Esophagus squamous epithelium (tissue), 5 donors: ENCODE measurements around the gene WDR74. TPM values are rescaled to one million over a fixed set of nuclear protein-coding genes. Genes with fewer than 3 reads are reported as not detected.

Experiments
- DNase-seq: peaks from one replicate; lab custom pipeline; 2025; lab: John Stamatoyannopoulos, UW
- H3K27ac ChIP-seq, 4 donors: fragments of 200-600 bp; sonication (generic); one replicate each; pipeline ENCODE4 v1.5.1; 2016 to 2019; ENCODE audit warnings: mild to moderate bottlenecking in 1 of 4
- H3K27me3 ChIP-seq, 4 donors: fragments of 200-600 bp; sonication (generic); 1 replicate in 3 of 4; 2 replicates in 1 of 4; pipeline versions ENCODE4 v1.5.1 to v1.6.0; 2017 to 2021; ENCODE audit warnings: antibody characterized with exemption in 1 of 4
- H3K36me3 ChIP-seq, 3 donors: fragments of 200-600 bp; sonication (generic); one replicate each; pipeline ENCODE4 v1.5.1; 2016 to 2019
- H3K4me1 ChIP-seq, 3 donors: fragments of 200-600 bp; sonication (generic); one replicate each; pipeline ENCODE4 v1.5.1; 2017 to 2019
- H3K4me3 ChIP-seq, 4 donors: fragments of 200-600 bp; sonication (generic); 1 replicate in 3 of 4; 2 replicates in 1 of 4; pipeline ENCODE4 v1.5.1; 2016 to 2019; ENCODE audit warnings: mild to moderate bottlenecking in 2 of 4, moderate library complexity in 1 of 4
- H3K9me3 ChIP-seq, 3 donors: fragments of 200-600 bp; sonication (generic); one replicate each; pipeline ENCODE4 v1.5.1; 2016 to 2019
- CTCF ChIP-seq, 6 experiments: fragments of 450-650 bp in 4 of 6; fragments of 200-600 bp in 2 of 6; sonication (generic) in 2 of 6; IDR thresholded peaks; one replicate each; pipeline ENCODE4 v1.5.1; 2016 to 2019; ENCODE audit warnings: antibody characterized with exemption in 6 of 6, mild to moderate bottlenecking in 4 of 6, moderate library complexity in 4 of 6
- POLR2A ChIP-seq, 4 donors: fragments of 450-650 bp; IDR thresholded peaks; one replicate each; pipeline ENCODE4 v1.6.1; 2017; ENCODE audit warnings: antibody characterized with exemption in 4 of 4, mild to moderate bottlenecking in 4 of 4, moderate library complexity in 3 of 4
- WGBS, 2 donors: methylation state at CpG; one replicate each; pipeline ENCODE4 v1.1.5; 2018; 5-methylcytosine and 5-hydroxymethylcytosine counted together
- intact Hi-C: fragments of 100-400 bp; cut with DNase I; formaldehyde crosslinking; loops from one replicate; pipeline ENCODE4 v1.15.0; 2022
- small RNA-seq, 4 donors: library from RNA; depleted of rRNA; stranded (forward); fragments of <200 nt; gene quantifications; one replicate each; pipeline ENCODE3, GENCODE V24; 2016
- total RNA-seq, 4 donors: library from RNA; depleted of rRNA; stranded (reverse); fragments of >200 nt; gene quantifications; one replicate each; pipeline ENCODE4 v1.1.0, GENCODE V29; 2016
- donor health status: DM: yes; HTN: yes; CAD: no.

Gene WDR74
- total RNA-seq, 4 donors from 2014 or later: 31.7 to 74.0 (median 44.3) TPM

- Histone ChIP-seq H3K4me1 (peaks cover 27 to 50% (median 33%) of the 10 kb centered on the region in 3 donors), H3K27me3 (no peaks in the 10 kb centered on the region), H3K27ac (peak overlapping the region; percentile 94 to 100 (median 96)), H3K4me3 (peak overlapping the region; percentile 65 to 100 (median 90)), H3K9me3 (no peaks in the 10 kb centered on the region), H3K36me3 (peaks cover 0 to 54% (median 0%) of the 10 kb centered on the region in 3 donors)
- peak; percentile 40 for DNase-seq
- WGBS, 2 donors: 8 to 11% methylated on average over 2 to 5 of the region's 51 CpGs
- no peak for TF ChIP-seq POLR2A (IDR thresholded peaks at IDR 0.05)
- peak; percentile 94 to 98 (median 96) for TF ChIP-seq CTCF (IDR thresholded peaks at IDR 0.05)
- intact Hi-C loops: loop anchor here (5.0 kb wide), 1 partner anchor 96 kb away; the partner anchor contains the start of gene SLC3A2
Observed at GRCh38 chr11:62786318-62787004, 52.9 kb downstream of the WDR74 start.

Small RNAs within 50 kb of the gene (small RNA-seq; reads per million reads assigned to genes)
- gene MIR6514: 0 to 0.27 (median 0.16) reads per million in 4 donors
- 0 reads per million in 4 donors for gene RF00099
- gene RNU6-118P: 0 reads per million in 4 donors
- gene SNORD22: 0 reads per million in 4 donors
- gene SNORD26: 0 reads per million in 4 donors
- 0 reads per million in 4 donors for gene SNORD27
- 0 reads per million in 4 donors for gene SNORD28
- gene SNORD30: 1,111 to 7,307 (median 5,143) reads per million in 4 donors

Other genes starting within 250 kb of the WDR74 start
- 10 to 100 TPM in 1 of 4 donors, 1 to 10 TPM in 3; 5.0 to 12.7 (median 8.0) TPM for gene TUT1, start 248.1 kb downstream of the WDR74 start, total RNA-seq
- gene MTA2, start 237.7 kb downstream of the WDR74 start, total RNA-seq: 100 to 1,000 TPM; 103 to 132 (median 111) TPM
- gene EML3, start 226.8 kb downstream of the WDR74 start, total RNA-seq: 10 to 100 TPM; 34.7 to 58.6 (median 53.6) TPM
- 10 to 100 TPM in 1 of 4 donors, 1 to 10 TPM in 3; 5.5 to 10.8 (median 7.2) TPM for gene ROM1, start 226.3 kb downstream of the WDR74 start, total RNA-seq
- 10 to 100 TPM in 3 of 4 donors, 1 to 10 TPM in 1; 8.6 to 17.2 (median 12.9) TPM for gene B3GAT3, start 217.6 kb downstream of the WDR74 start, total RNA-seq
- gene GANAB, start 193.0 kb downstream of the WDR74 start, total RNA-seq: 10 to 100 TPM; 90.8 to 97.2 (median 95.0) TPM
- 10 to 100 TPM; 15.4 to 21.2 (median 19.0) TPM for gene INTS5, start 186.3 kb downstream of the WDR74 start, total RNA-seq
- 10 to 100 TPM; 36.0 to 53.4 (median 43.6) TPM for gene C11orf98, start 174.4 kb downstream of the WDR74 start, total RNA-seq
- gene CSKMT, start 174.3 kb downstream of the WDR74 start, total RNA-seq: 10 to 100 TPM in 2 of 4 donors, 1 to 10 TPM in 2; 1.1 to 10.5 (median 7.0) TPM
- 10 to 100 TPM; 10.5 to 17.2 (median 12.2) TPM for gene UQCC3, start 167.9 kb downstream of the WDR74 start, total RNA-seq
- gene LBHD1, start 167.3 kb downstream of the WDR74 start, total RNA-seq: 1 to 10 TPM; 1.8 to 3.6 (median 2.5) TPM
- gene UBXN1, start 160.5 kb downstream of the WDR74 start, total RNA-seq: 100 to 1,000 TPM in 1 of 4 donors, 10 to 100 TPM in 3; 67.3 to 148 (median 86.1) TPM
- 10 to 100 TPM in 1 of 4 donors, 1 to 10 TPM in 2, under 1 TPM in 1; 0.27 to 12.0 (median 4.5) TPM for gene LRRN4CL, start 150.1 kb downstream of the WDR74 start, total RNA-seq
- 10 to 100 TPM; 25.7 to 69.4 (median 32.6) TPM for gene BSCL2, start 132.2 kb downstream of the WDR74 start, total RNA-seq
- not detected for gene GNG3, start 131.9 kb downstream of the WDR74 start, total RNA-seq
- 10 to 100 TPM; 14.4 to 33.0 (median 26.4) TPM for gene HNRNPUL2, start 112.1 kb downstream of the WDR74 start, total RNA-seq
- 10 to 100 TPM in 3 of 4 donors, 1 to 10 TPM in 1; 9.6 to 21.3 (median 15.0) TPM for gene TTC9C, start 111.1 kb downstream of the WDR74 start, total RNA-seq
- 1 to 10 TPM; 4.7 to 7.7 (median 6.9) TPM for gene ZBTB3, start 85.4 kb downstream of the WDR74 start, total RNA-seq
- gene POLR2G, start 78.0 kb downstream of the WDR74 start, total RNA-seq: 10 to 100 TPM; 26.5 to 61.2 (median 47.7) TPM
- 10 to 100 TPM; 11.5 to 40.2 (median 19.0) TPM for gene TAF6L, start 68.2 kb downstream of the WDR74 start, total RNA-seq
- 10 to 100 TPM; 35.6 to 60.1 (median 43.3) TPM for gene TMEM179B, start 52.2 kb downstream of the WDR74 start, total RNA-seq
- 10 to 100 TPM; 13.2 to 28.4 (median 22.0) TPM for gene TMEM223, start 47.6 kb downstream of the WDR74 start, total RNA-seq
- gene NXF1, start 34.1 kb downstream of the WDR74 start, total RNA-seq: 10 to 100 TPM; 38.1 to 62.4 (median 44.4) TPM
- gene STX5, start 7.5 kb downstream of the WDR74 start, total RNA-seq: 10 to 100 TPM; 23.0 to 34.7 (median 24.2) TPM
- gene TEX54, start 6.7 kb downstream of the WDR74 start, total RNA-seq: not detected
- gene SLC3A2, start 41.3 kb upstream of the WDR74 start, total RNA-seq: 100 to 1,000 TPM; 132 to 373 (median 153) TPM
- gene CHRM1, start 81.8 kb upstream of the WDR74 start, total RNA-seq: under 1 TPM in 2 of 4 donors, not detected in 2; 0.30 to 0.73 TPM
- gene SLC22A6, start 145.4 kb upstream of the WDR74 start, total RNA-seq: not detected
- not detected for gene SLC22A8, start 176.3 kb upstream of the WDR74 start, total RNA-seq